ENCODE data around the gene CNBP. TPM values are rescaled to one million over a fixed set of nuclear protein-coding genes. Genes with fewer than 3 reads are reported as not detected.
"Not testable (repeated sequence)": the region's sequence is repeated elsewhere in the genome, so short reads cannot be mapped to it uniquely, and the experiment has no call there.

CNBP gene
- total and polyA plus RNA-seq, 2 of the 13 experiments (the other 11 are each of a cell fraction or from before 2014, with no cell fraction given) = 282 to 354 TPM

- TF ChIP-seq, protein P1, sequence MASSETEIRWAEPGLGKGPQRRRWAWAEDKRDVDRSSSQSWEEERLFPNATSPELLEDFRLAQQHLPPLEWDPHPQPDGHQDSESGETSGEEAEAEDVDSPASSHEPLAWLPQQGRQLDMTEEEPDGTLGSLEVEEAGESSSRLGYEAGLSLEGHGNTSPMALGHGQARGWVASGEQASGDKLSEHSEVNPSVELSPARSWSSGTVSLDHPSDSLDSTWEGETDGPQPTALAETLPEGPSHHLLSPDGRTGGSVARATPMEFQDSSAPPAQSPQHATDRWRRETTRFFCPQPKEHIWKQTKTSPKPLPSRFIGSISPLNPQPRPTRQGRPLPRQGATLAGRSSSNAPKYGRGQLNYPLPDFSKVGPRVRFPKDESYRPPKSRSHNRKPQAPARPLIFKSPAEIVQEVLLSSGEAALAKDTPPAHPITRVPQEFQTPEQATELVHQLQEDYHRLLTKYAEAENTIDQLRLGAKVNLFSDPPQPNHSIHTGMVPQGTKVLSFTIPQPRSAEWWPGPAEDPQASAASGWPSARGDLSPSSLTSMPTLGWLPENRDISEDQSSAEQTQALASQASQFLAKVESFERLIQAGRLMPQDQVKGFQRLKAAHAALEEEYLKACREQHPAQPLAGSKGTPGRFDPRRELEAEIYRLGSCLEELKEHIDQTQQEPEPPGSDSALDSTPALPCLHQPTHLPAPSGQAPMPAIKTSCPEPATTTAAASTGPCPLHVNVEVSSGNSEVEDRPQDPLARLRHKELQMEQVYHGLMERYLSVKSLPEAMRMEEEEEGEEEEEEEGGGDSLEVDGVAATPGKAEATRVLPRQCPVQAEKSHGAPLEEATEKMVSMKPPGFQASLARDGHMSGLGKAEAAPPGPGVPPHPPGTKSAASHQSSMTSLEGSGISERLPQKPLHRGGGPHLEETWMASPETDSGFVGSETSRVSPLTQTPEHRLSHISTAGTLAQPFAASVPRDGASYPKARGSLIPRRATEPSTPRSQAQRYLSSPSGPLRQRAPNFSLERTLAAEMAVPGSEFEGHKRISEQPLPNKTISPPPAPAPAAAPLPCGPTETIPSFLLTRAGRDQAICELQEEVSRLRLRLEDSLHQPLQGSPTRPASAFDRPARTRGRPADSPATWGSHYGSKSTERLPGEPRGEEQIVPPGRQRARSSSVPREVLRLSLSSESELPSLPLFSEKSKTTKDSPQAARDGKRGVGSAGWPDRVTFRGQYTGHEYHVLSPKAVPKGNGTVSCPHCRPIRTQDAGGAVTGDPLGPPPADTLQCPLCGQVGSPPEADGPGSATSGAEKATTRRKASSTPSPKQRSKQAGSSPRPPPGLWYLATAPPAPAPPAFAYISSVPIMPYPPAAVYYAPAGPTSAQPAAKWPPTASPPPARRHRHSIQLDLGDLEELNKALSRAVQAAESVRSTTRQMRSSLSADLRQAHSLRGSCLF (CRISPR knock-in tag; IDR thresholded peaks at IDR 0.05; ENCODE audit: borderline replicate concordance) = no peak
- TF ChIP-seq ZBTB1 (CRISPR knock-in tag; IDR thresholded peaks at IDR 0.05; ENCODE audit: borderline replicate concordance) (no peak), KLF15 (CRISPR knock-in tag; IDR thresholded peaks at IDR 0.05; ENCODE audit: borderline replicate concordance) (no peak), SIX4 (CRISPR knock-in tag; IDR thresholded peaks at IDR 0.05) (no peak), CEBPB (IDR thresholded peaks at IDR 0.05; ENCODE audit: borderline replicate concordance, low read depth, low read length) (no peak), ZSCAN22 (CRISPR knock-in tag; IDR thresholded peaks at IDR 0.05) (no peak)
Observed at GRCh38 chr3:129139911-129140310, 43.8 kb downstream of the CNBP start (continued).

GRCh38 chr3:129136275-129136674 is 47.4 kb downstream of the CNBP start:
- H3K27ac ChIP-seq (ENCODE audit: extremely low read length, insufficient read depth, low read length); ATAC-seq; H3K4me3 ChIP-seq (replicated peaks in 1 of 3; ENCODE audit: insufficient read depth in 1 of 3, low read depth in 2 of 3, low read length in 3 of 3); DNase-seq (ENCODE audit: low spot score); CTCF ChIA-PET (ENCODE audit: low intra/inter-chr PET ratio, low total read pairs); H3K79me2 ChIP-seq (ENCODE audit: insufficient read depth, low read length); intact Hi-C loops (cut with micrococcal nuclease; ENCODE audit: unreplicated experiment); BruUV-seq (replicated peaks); FAIRE-seq; H3K27me3 ChIP-seq (ENCODE audit: control insufficient read depth in 1 of 2, insufficient read depth in 2 of 2, low read length in 2 of 2); in situ Hi-C loops (cut with HindIII; ENCODE audit: extremely low pct_ligation_motif_present, low pct_unique_long_range_greater_than_20kb); H3K9me3 ChIP-seq (ENCODE audit: low read length); POLR2A ChIA-PET; H3K9ac ChIP-seq (ENCODE audit: insufficient read depth, low read depth, low read length); H3K4me1 ChIP-seq (ENCODE audit: insufficient read depth, low read length); H2AFZ ChIP-seq (ENCODE audit: low read length); H4K20me1 ChIP-seq (ENCODE audit: insufficient read depth, low read length); H3K4me2 ChIP-seq (ENCODE audit: low read depth, low read length): not testable (repeated sequence)
- 97% methylated on average over 10 of the region's 10 CpGs for WGBS (ENCODE audit: low lambda C conversion rate)
- peaks cover 13 to 38% of the 10 kb centered on the region in 2 experiments for H3K36me3 ChIP-seq (replicated peaks in 1 of 2; ENCODE audit: control insufficient read depth in 1 of 2, insufficient read depth in 2 of 2, low read length in 2 of 2)

All from HepG2 (cell line).